IMR-90 (cell line): ENCODE measurements around the gene CUTC. TPM values are rescaled to one million over a fixed set of nuclear protein-coding genes. Genes with fewer than 3 reads are reported as not detected.

ENCODE experiments used
- ATAC-seq: fragments of 200-7000 bp; cut with Tn5 transposase; 2 replicates; pipeline ENCODE4 v1.9.1; 2020; ENCODE audit warnings: low read depth, mild to moderate bottlenecking, moderate library complexity
- BruUV-seq: library from RNA; stranded (reverse); fragments of 400-500 nt; replicated peaks from 2 replicates; lab custom pipeline; 2021; lab: Mats Ljungman, UMichigan
- CTCF ChIA-PET: fragments of 300-600 bp; formaldehyde crosslinking; extraction: SDS; loops from one replicate; lab custom pipeline; 2021; ENCODE audit warnings: antibody characterized with exemption; lab: Yijun Ruan, JAX
- POLR2A ChIA-PET: fragments of 300-600 bp; sonication (Branson Sonifier 250); formaldehyde crosslinking; loops from one replicate; lab custom pipeline; 2022; ENCODE audit warnings: antibody characterized with exemption; ENCODE audit not compliant: unreplicated experiment; lab: Charles Lee
- DNase-seq: peaks from one replicate; pipeline ENCODE4 v3.0.0; 2013
- H2AFZ ChIP-seq: replicated peaks from 2 replicates; pipeline ENCODE3; 2013; ENCODE audit warnings: low read length, mild to moderate bottlenecking; ENCODE audit not compliant: poor library complexity
- H2AK5ac ChIP-seq: 2 replicates; pipeline ENCODE4 v1.6.1; 2013; ENCODE audit warnings: low read depth, low read length, inconsistent platforms
- H2AK9ac ChIP-seq: replicated peaks from 2 replicates; pipeline ENCODE3; 2013; ENCODE audit warnings: mild to moderate bottlenecking, low read depth, low read length, moderate library complexity; ENCODE audit not compliant: poor library complexity
- H2BK120ac ChIP-seq: 2 replicates; pipeline ENCODE4 v1.6.1; 2013; ENCODE audit warnings: low read depth, low read length, inconsistent platforms
- H2BK15ac ChIP-seq: 3 replicates; pipeline ENCODE4 v1.6.1; 2013; ENCODE audit warnings: low read depth, low read length, inconsistent platforms
- H2BK20ac ChIP-seq: 2 replicates; pipeline ENCODE4 v1.6.1; 2013; ENCODE audit warnings: low read depth, mild to moderate bottlenecking, inconsistent platforms, low read length, moderate library complexity
- H2BK5ac ChIP-seq: 2 replicates; pipeline ENCODE4 v1.6.1; 2013; ENCODE audit warnings: mild to moderate bottlenecking, low read depth, low read length, inconsistent platforms; ENCODE audit not compliant: poor library complexity, severe bottlenecking
- H3K14ac ChIP-seq: replicated peaks from 2 replicates; pipeline ENCODE4 v1.6.1; 2013; ENCODE audit warnings: low read depth, low read length, inconsistent platforms
- H3K18ac ChIP-seq: 2 replicates; pipeline ENCODE4 v1.6.1; 2013; ENCODE audit warnings: low read depth, low read length, control low read depth
- H3K23ac ChIP-seq: 2 replicates; pipeline ENCODE4 v1.6.1; 2013; ENCODE audit warnings: low read depth, low read length, inconsistent platforms
- H3K27ac ChIP-seq: 2 replicates; pipeline ENCODE4 v1.5.1; 2013; ENCODE audit warnings: mild to moderate bottlenecking, control low read depth, low read length; ENCODE audit not compliant: insufficient read depth
- H3K27me3 ChIP-seq: 2 replicates; pipeline ENCODE4 v1.6.1; 2013; ENCODE audit warnings: low read length; ENCODE audit not compliant: control insufficient read depth, insufficient read depth
- H3K36me3 ChIP-seq: 2 replicates; pipeline ENCODE4 v1.6.1; 2013; ENCODE audit warnings: low read length, mixed read lengths; ENCODE audit not compliant: control insufficient read depth, insufficient read depth
- H3K4ac ChIP-seq: 2 replicates; pipeline ENCODE4 v1.6.1; 2013; ENCODE audit warnings: low read depth, low read length, inconsistent platforms
- H3K4me1 ChIP-seq: 2 replicates; pipeline ENCODE4 v1.6.1; 2013; ENCODE audit warnings: low read length, mixed read lengths; ENCODE audit not compliant: control insufficient read depth, insufficient read depth
- H3K4me2 ChIP-seq: 2 replicates; pipeline ENCODE4 v1.6.1; 2013; ENCODE audit warnings: low read depth, mild to moderate bottlenecking, control low read depth, low read length, moderate library complexity
- H3K4me3 ChIP-seq: 2 replicates; pipeline ENCODE4 v1.5.1; 2013; ENCODE audit warnings: low read depth, mild to moderate bottlenecking, control low read depth, low read length, moderate library complexity; ENCODE audit not compliant: insufficient read depth
- H3K56ac ChIP-seq: 2 replicates; pipeline ENCODE4 v1.6.1; 2013; ENCODE audit warnings: low read length, inconsistent platforms; ENCODE audit not compliant: insufficient read depth; ENCODE audit errors: extremely low read depth
- H3K79me1 ChIP-seq, 2 experiments: 2 replicates each; pipeline ENCODE4 v1.6.1; 2013; ENCODE audit warnings: low read length in 2 of 2, inconsistent platforms in 1 of 2, low read depth in 1 of 2
- H3K9ac ChIP-seq: 2 replicates; pipeline ENCODE4 v1.6.1; 2013; ENCODE audit warnings: low read depth, low read length, control low read depth
- H3K9me1 ChIP-seq: 2 replicates; pipeline ENCODE4 v1.6.1; 2013; ENCODE audit warnings: low read length, inconsistent platforms; ENCODE audit not compliant: insufficient read depth
- H3K9me3 ChIP-seq: 2 replicates; pipeline ENCODE4 v1.6.1; 2013; ENCODE audit warnings: low read length; ENCODE audit not compliant: control insufficient read depth, insufficient read depth
- H4K20me1 ChIP-seq: 2 replicates; pipeline ENCODE4 v1.6.1; 2013; ENCODE audit warnings: low read length, inconsistent platforms; ENCODE audit not compliant: insufficient read depth
- H4K5ac ChIP-seq: 2 replicates; pipeline ENCODE4 v1.6.1; 2013; ENCODE audit warnings: mild to moderate bottlenecking, low read depth, low read length, control low read depth
- H4K8ac ChIP-seq, 2 experiments: 2 replicates each; pipeline ENCODE4 v1.6.1; 2013; ENCODE audit warnings: low read depth in 2 of 2, low read length in 2 of 2, control low read depth in 1 of 2, inconsistent platforms in 1 of 2
- H4K91ac ChIP-seq: 2 replicates; pipeline ENCODE4 v1.6.1; 2013; ENCODE audit warnings: low read depth, low read length, inconsistent platforms; ENCODE audit not compliant: insufficient read depth
- CHD1 ChIP-seq: IDR thresholded peaks from 2 replicates; pipeline ENCODE4 v1.6.1; 2012; ENCODE audit warnings: low read depth, low read length, improper control_type of control experiment
- MAFK ChIP-seq: IDR thresholded peaks from 2 replicates; pipeline ENCODE4 v1.6.1; 2012; ENCODE audit warnings: low read depth, low read length, improper control_type of control experiment
- WGBS, 2 experiments: methylation state at CpG; one replicate each; pipeline versions ENCODE4 v1.1.5 to v1.1.7; 2013; ENCODE audit warnings: missing lambda C conversion rate in 2 of 2; ENCODE audit not compliant: insufficient read length in 1 of 2; ENCODE audit errors: extremely low coverage in 2 of 2; 5-methylcytosine and 5-hydroxymethylcytosine counted together
- dilution Hi-C: fragments of 300-500 bp; cut with HindIII; formaldehyde crosslinking; loops from one replicate; pipeline ENCODE4 v1.14.3; 2018; ENCODE audit warnings: low sequenced_read_pairs; ENCODE audit not compliant: unreplicated experiment
- in situ Hi-C: fragments of 300-500 bp; cut with MboI; formaldehyde crosslinking; loops from 3 replicates; pipeline ENCODE4 v1.14.3; 2019; ENCODE audit warnings: low sequenced_read_pairs, inconsistent platforms, mixed read lengths
- intact Hi-C: fragments of 100-400 bp; cut with micrococcal nuclease; formaldehyde crosslinking; loops from 2 replicates; pipeline ENCODE4 v1.10.0; 2022
- polyA plus RNA-seq, 3 experiments: library from polyadenylated mRNA; depleted of rRNA; stranded (reverse); fragments of >200 nt; gene quantifications; 2 replicates each; pipeline ENCODE4 v1.2.3, GENCODE V29; 2012; ENCODE audit warnings: low replicate concordance in 1 of 3
- total RNA-seq: library from RNA; depleted of rRNA; stranded (reverse); fragments of >200 nt; gene quantifications from 2 replicates; pipeline ENCODE4 v1.2.3, GENCODE V29; 2012

The CUTC gene
- total and polyA plus RNA-seq, 2 of the 4 experiments (the other 2 are of a cell fraction), result 7.0 to 10.2 TPM

DNA sequence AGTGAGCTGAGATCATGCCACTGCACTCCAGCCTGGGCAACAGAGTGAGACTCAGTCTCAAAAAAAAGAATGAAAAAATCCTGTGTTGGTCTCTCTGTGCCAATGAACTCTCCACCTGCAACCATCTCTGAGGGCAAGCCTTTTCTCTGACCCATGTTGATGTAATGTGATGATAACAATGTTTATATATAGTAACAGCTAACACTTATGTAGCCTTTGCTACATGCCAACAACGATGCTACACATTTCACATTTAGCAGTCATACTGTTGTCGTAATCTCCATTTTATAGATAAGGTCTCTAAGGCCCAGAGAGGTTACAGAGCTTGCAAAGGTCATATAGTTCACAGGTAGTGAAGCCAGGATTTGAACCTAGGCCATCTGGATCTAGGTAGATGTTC lies 11.6 kb upstream of the CUTC start:
- Histone ChIP-seq H3K14ac (no peak overlapping the region), H4K8ac (no peak overlapping the region), H3K9me3 (no peaks in the 10 kb centered on the region), H3K4ac (no peak overlapping the region), H3K9me1 (peaks cover 2% of the 10 kb centered on the region; the same call in 1 of the 2 replicates), H2AK9ac (no peak overlapping the region), H4K20me1 (no peaks in the 10 kb centered on the region), H3K4me1 (no peaks in the 10 kb centered on the region), H2BK120ac (no peak overlapping the region), H3K56ac (no peak overlapping the region), H3K27ac (no peak overlapping the region), H3K79me1 (0 out of 4 replicates have a peak, but pooled peaks cover 0 to 4% of the 10 kb centered on the region in 2 experiments), H3K4me3 (no peak overlapping the region), H2AFZ (no peak overlapping the region), H3K23ac (no peak overlapping the region), H4K91ac (no peak overlapping the region), H3K9ac (no peak overlapping the region), H3K36me3 (peaks cover 32% of the 10 kb centered on the region), H2AK5ac (no peak overlapping the region), H3K4me2 (no peak overlapping the region), H4K5ac (no peak overlapping the region), H3K27me3 (no peaks in the 10 kb centered on the region), H2BK5ac (no peak overlapping the region), H2BK15ac (no peak overlapping the region), H2BK20ac (no peak overlapping the region), H3K18ac (no peak overlapping the region)
- dilution Hi-C loops, result no loop called here
- no peak for DNase-seq
- ATAC-seq, result no peak
- POLR2A ChIA-PET, result no interaction called here
- intact Hi-C loops, result no loop called here
- TF ChIP-seq MAFK (no peak), CHD1 (no peak)
- WGBS, 2 experiments, result no CpG with 5 or more reads among the region's 2 CpGs
- no TSS peak for BruUV-seq
- CTCF ChIA-PET, result interaction anchor here (1.3 kb wide), 1 partner anchor 14 kb away, joined by 3 read pairs; no protein-coding TSS in a partner anchor
- in situ Hi-C loops, result no loop called here
